HepG2 (cell line): ENCODE measurements around the gene CSNK2A2. TPM values are rescaled to one million over a fixed set of nuclear protein-coding genes. Genes with fewer than 3 reads are reported as not detected.
A peak's percentile ranks its signal among the peaks of the same experiment; 100 is the strongest.

ENCODE experiments used
- ATAC-seq: fragments of 200-7000 bp; cut with Tn5 transposase; 3 replicates; pipeline ENCODE4 v1.9.1; 2020; ENCODE audit warnings: mild to moderate bottlenecking, moderate library complexity
- BruUV-seq: library from RNA; stranded (reverse); fragments of 400-500 nt; replicated peaks from 2 replicates; lab custom pipeline; 2021; lab: Mats Ljungman, UMichigan
- CTCF ChIA-PET: fragments of 300-600 bp; formaldehyde crosslinking; extraction: SDS; loops from one replicate; lab custom pipeline; 2021; ENCODE audit warnings: low total read pairs, inconsistent platforms, low intra/inter-chr PET ratio; lab: Yijun Ruan, JAX
- POLR2A ChIA-PET: fragments of 350-600 bp; sonication (Branson Sonifier 250); formaldehyde crosslinking; loops from one replicate; lab custom pipeline; 2020; ENCODE audit warnings: antibody characterized with exemption, inconsistent platforms; lab: Yijun Ruan, JAX
- DNase-seq: peaks from one replicate; pipeline ENCODE4 v3.0.0-alpha.2; 2015; ENCODE audit warnings: low spot score
- FAIRE-seq: peaks from 3 replicates; lab custom pipeline; 2011; peaks lifted over from hg19 to GRCh38; lab: Jason Lieb, UNC
- H2AFZ ChIP-seq: one replicate; pipeline ENCODE4 v1.6.1; 2011; ENCODE audit warnings: low read length, inconsistent platforms
- H3K27ac ChIP-seq: fragments of 300-600 bp; 3 replicates; pipeline ENCODE4 v1.8.0; 2011; ENCODE audit warnings: mixed run types, mild to moderate bottlenecking, mixed read lengths, low read length, inconsistent platforms; ENCODE audit not compliant: insufficient read depth; ENCODE audit errors: extremely low read length
- H3K27me3 ChIP-seq, 2 experiments: fragments of 200-600 bp in 1 of 2; 2 replicates in 1 of 2; 3 replicates in 1 of 2; pipeline versions ENCODE4 v1.6.0 to v1.8.0; 2011; ENCODE audit warnings: low read length in 2 of 2, mild to moderate bottlenecking in 2 of 2, moderate library complexity in 2 of 2, inconsistent platforms in 1 of 2; ENCODE audit not compliant: insufficient read depth in 2 of 2, control insufficient read depth in 1 of 2
- H3K36me3 ChIP-seq, 2 experiments: fragments of 200-600 bp in 1 of 2; replicated peaks in 1 of 2; 2 replicates in 1 of 2; 3 replicates in 1 of 2; pipeline versions ENCODE4 v1.5.1 to v1.8.0; 2011; ENCODE audit warnings: low read length in 2 of 2, inconsistent platforms in 1 of 2; ENCODE audit not compliant: insufficient read depth in 2 of 2, control insufficient read depth in 1 of 2
- H3K4me1 ChIP-seq: 2 replicates; pipeline ENCODE4 v1.5.1; 2012; ENCODE audit warnings: low read length, inconsistent platforms; ENCODE audit not compliant: insufficient read depth
- H3K4me2 ChIP-seq: 2 replicates; pipeline ENCODE4 v1.6.0; 2011; ENCODE audit warnings: low read depth, low read length, inconsistent platforms
- H3K4me3 ChIP-seq, 3 experiments: fragments of 200-600 bp in 1 of 3; sonication (generic), shearing (Covaris generic) in 1 of 3; replicated peaks in 1 of 3; 2 replicates each; pipeline ENCODE4 v1.5.1; 2011 to 2016; ENCODE audit warnings: low read length in 3 of 3, inconsistent platforms in 2 of 3, low read depth in 2 of 3, mild to moderate bottlenecking in 2 of 3, control low read depth in 1 of 3, mixed read lengths in 1 of 3; ENCODE audit not compliant: insufficient read depth in 1 of 3
- H3K79me2 ChIP-seq: one replicate; pipeline ENCODE4 v1.6.1; 2011; ENCODE audit warnings: low read length, inconsistent platforms; ENCODE audit not compliant: insufficient read depth
- H3K9ac ChIP-seq: 2 replicates; pipeline ENCODE4 v1.6.0; 2011; ENCODE audit warnings: mild to moderate bottlenecking, low read depth, low read length, inconsistent platforms; ENCODE audit not compliant: insufficient read depth
- H3K9me3 ChIP-seq: 2 replicates; pipeline ENCODE4 v1.5.1; 2012; ENCODE audit warnings: mild to moderate bottlenecking, low read length
- H4K20me1 ChIP-seq: 2 replicates; pipeline ENCODE4 v1.6.0; 2011; ENCODE audit warnings: inconsistent platforms, mild to moderate bottlenecking, low read length, moderate library complexity; ENCODE audit not compliant: insufficient read depth
- ZBTB40 ChIP-seq, 2 experiments: fragments of 450-650 bp in 1 of 2; sonication (generic) in 1 of 2; formaldehyde crosslinking in 1 of 2; IDR thresholded peaks; 2 replicates each; pipeline versions ENCODE4 v1.6.1 to v1.8.0; 2016 to 2022; ENCODE audit warnings: antibody characterized with exemption in 1 of 2, mild to moderate bottlenecking in 1 of 2, missing genetic modification reagents in 1 of 2
- ZNF205 ChIP-seq: IDR thresholded peaks from 2 replicates; pipeline ENCODE4 v1.6.1; 2018; ENCODE audit warnings: missing biosample characterization, missing genetic modification reagents
- WGBS: methylation state at CpG from one replicate; pipeline ENCODE4 v1.1.6; 2017; ENCODE audit warnings: low lambda C conversion rate; 5-methylcytosine and 5-hydroxymethylcytosine counted together
- in situ Hi-C: cut with HindIII; loops from 2 replicates; pipeline ENCODE4 v1.10.0; 2017; ENCODE audit warnings: low pct_unique_long_range_greater_than_20kb; ENCODE audit not compliant: extremely low pct_ligation_motif_present
- intact Hi-C: fragments of 100-400 bp; cut with micrococcal nuclease; formaldehyde crosslinking; loops from one replicate; pipeline ENCODE4 v1.10.0; 2022; ENCODE audit not compliant: unreplicated experiment
- polyA plus RNA-seq, 8 experiments: library from polyadenylated mRNA; depleted of rRNA in 3 of 8; stranded (reverse) in 7 of 8; unstranded in 1 of 8; fragments of >200 nt; fragmentation: Illumina TruSeq in 4 of 8; extraction: Trizol in 4 of 8; gene quantifications; 2 replicates each; pipeline versions ENCODE4 v1.2.1 to v1.2.3, GENCODE V29; 2011 to 2016; ENCODE audit warnings: low read depth in 4 of 8, missing spikeins in 1 of 8, mixed read lengths in 1 of 8; ENCODE audit not compliant: insufficient read depth in 1 of 8
- total RNA-seq, 5 experiments: library from RNA; depleted of rRNA; stranded (reverse); fragments of >200 nt; fragmentation: Illumina TruSeq; extraction: Trizol; gene quantifications; 2 replicates each; pipeline ENCODE4 v1.2.3, GENCODE V29; 2016; ENCODE audit warnings: low read depth in 1 of 5

CSNK2A2 gene
- total and polyA plus RNA-seq, 2 of the 13 experiments (the other 11 are each of a cell fraction or from before 2014, with no cell fraction given) = 46.4 to 56.9 TPM

GRCh38 chr16:58243528-58244004 lies 45.7 kb upstream of the CSNK2A2 start:
- WGBS = 17% methylated on average over 8 of the region's 8 CpGs
- BruUV-seq = no TSS peak
- CTCF ChIA-PET = no interaction called here

More at GRCh38 chr16:58243528-58244004, 45.7 kb upstream of the CSNK2A2 start:
- Histone ChIP-seq H3K4me2 (no peak overlapping the region), H3K4me3 (no peak overlapping the region), H4K20me1 (no peaks in the 10 kb centered on the region), H3K36me3 (no peaks in the 10 kb centered on the region), H3K79me2 (no peaks in the 10 kb centered on the region), H3K9ac (no peak overlapping the region), H3K27ac (no peak overlapping the region), H2AFZ (no peak overlapping the region), H3K9me3 (no peaks in the 10 kb centered on the region), H3K27me3 (peaks cover 0 to 17% of the 10 kb centered on the region in 2 experiments; a peak in 3 of 5 replicates), H3K4me1 (no peaks in the 10 kb centered on the region)
- FAIRE-seq = no peak
- in situ Hi-C loops (no loop called here), intact Hi-C loops (no loop called here)
- no peak for TF ChIP-seq ZBTB40 (IDR thresholded peaks at IDR 0.05)
- peak; percentile 83; the same call in 1 of the 2 replicates for TF ChIP-seq ZBTB40 (CRISPR knock-in tag; IDR thresholded peaks at IDR 0.05)
- no peak for TF ChIP-seq ZNF205 (CRISPR knock-in tag)
- no peak for DNase-seq
- POLR2A ChIA-PET = no interaction called here
- ATAC-seq = peak; percentile 79
